ENCODE data around the gene TMEM131.
"Not testable (repeated sequence)": the region's sequence is repeated elsewhere in the genome, so short reads cannot be mapped to it uniquely, and the experiment has no call there.

Gene TMEM131

DNA sequence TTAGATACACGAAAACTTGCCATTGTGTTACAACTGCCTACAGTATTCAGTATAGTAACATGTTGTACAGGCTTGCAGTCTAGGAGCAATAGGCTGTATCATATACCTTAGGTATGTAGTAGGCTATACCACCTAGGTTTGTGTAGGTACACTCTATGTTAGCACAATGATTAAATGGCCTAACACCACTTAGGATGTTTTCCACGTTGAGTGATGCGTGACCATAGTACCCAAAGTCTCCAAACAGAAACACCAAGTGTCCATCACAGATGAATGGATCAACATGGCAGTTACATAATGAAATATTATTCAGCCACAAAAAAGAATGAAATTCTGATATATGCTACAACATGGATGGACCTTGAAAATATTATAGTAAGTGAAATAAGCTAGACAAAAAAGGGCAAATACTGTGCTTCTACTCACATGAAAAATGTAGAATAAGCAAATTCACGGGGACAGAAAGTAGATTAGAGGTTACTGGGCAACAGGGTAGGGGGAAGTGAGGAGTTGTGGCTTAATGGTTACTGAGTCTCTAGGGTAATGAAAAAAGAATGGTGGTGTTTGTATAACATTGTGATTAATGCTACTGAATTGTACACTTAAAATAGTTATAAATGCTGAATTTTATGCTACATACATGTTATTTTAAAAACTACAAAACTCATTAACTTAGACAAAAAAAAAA is 62.6 kb downstream of the TMEM131 start:
- Histone ChIP-seq H3K4me1 (ENCODE audit: control insufficient read depth, insufficient read depth, low read length) (no peaks in the 10 kb centered on the region), H3K4me3 (ENCODE audit: low read length) (no peak overlapping the region), H3K36me3 (ENCODE audit: control insufficient read depth, insufficient read depth, low read length) (no peaks in the 10 kb centered on the region), H3K9me3 (ENCODE audit: control insufficient read depth, insufficient read depth, low read length) (no peaks in the 10 kb centered on the region), H3K27ac (ENCODE audit: low read length) (no peak overlapping the region), H3K27me3 (ENCODE audit: control insufficient read depth, insufficient read depth, low read length) (no peaks in the 10 kb centered on the region)
- DNase-seq (ENCODE audit: low read depth, low spot score) = no peak
- WGBS (ENCODE audit: insufficient coverage, insufficient read length) = no CpG with 5 or more reads among the region's 4 CpGs

DNA sequence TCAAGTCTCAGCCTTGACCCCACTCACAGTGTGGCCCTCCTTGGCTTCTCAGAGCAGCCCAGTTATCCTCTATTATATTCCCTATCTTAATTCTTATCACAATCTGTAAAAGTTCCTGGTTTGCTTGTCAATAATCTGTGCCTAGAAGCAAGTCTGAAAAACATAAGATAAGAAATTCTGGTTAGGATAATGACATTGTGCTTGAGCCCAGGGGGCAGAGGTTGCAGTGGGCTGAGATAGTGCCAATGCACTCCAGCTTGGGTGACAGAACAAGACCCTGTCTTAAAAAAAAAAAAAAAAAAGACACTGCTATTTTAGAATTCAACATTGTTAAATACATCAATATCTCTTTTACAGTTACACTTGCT is 63.9 kb downstream of the TMEM131 start:
- H3K36me3 ChIP-seq (ENCODE audit: control insufficient read depth, insufficient read depth, low read length) = no peaks in the 10 kb centered on the region
- no peaks in the 10 kb centered on the region for H3K27me3 ChIP-seq (ENCODE audit: control insufficient read depth, insufficient read depth, low read length)
- no peaks in the 10 kb centered on the region for H3K4me1 ChIP-seq (ENCODE audit: control insufficient read depth, insufficient read depth, low read length)
- H3K4me3 ChIP-seq (ENCODE audit: low read length) = no peak overlapping the region
- H3K27ac ChIP-seq (ENCODE audit: low read length) = no peak overlapping the region
- no peaks in the 10 kb centered on the region for H3K9me3 ChIP-seq (ENCODE audit: control insufficient read depth, insufficient read depth, low read length)
- DNase-seq (ENCODE audit: low read depth, low spot score) = no peak

DNA sequence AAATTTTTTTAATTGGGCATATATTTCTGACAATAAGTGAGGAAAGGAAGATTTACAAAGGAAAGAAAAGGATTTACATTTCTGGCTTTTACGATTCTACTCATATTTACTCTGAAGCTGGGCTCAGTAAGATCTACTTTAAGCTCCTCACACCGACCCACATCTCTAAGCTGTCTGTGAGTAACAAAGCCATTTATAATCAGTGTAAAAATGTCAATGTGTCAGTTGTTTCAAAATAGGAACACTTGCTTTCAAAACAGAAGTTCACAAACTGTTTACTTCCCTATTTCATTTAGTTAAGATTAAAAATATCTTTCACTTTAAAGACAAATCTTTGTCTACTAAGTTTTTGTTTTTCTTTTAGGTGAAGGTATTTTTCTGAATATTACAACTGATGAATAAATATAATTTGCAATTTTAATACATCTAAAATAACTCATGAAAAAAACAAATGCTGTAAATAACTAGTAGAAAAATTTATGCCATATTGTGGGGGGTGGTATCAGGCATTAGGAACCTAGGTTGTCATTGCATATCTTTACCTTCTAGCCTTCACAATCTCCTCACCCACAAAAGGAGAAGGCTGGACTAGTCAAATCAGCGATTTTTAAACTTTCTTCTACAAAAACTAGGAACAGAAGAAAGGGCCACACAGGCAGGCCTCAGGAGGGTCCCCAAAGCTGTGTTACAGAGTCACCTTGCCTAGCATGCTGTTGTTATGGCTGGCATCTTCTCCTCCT is 64.5 kb downstream of the TMEM131 start:
- no peak for DNase-seq (ENCODE audit: low read depth, low spot score)
- H3K4me1 ChIP-seq (ENCODE audit: control insufficient read depth, insufficient read depth, low read length) = no peaks in the 10 kb centered on the region
- no CpG with 5 or more reads among the region's 3 CpGs for WGBS (ENCODE audit: insufficient coverage, insufficient read length)

DNA sequence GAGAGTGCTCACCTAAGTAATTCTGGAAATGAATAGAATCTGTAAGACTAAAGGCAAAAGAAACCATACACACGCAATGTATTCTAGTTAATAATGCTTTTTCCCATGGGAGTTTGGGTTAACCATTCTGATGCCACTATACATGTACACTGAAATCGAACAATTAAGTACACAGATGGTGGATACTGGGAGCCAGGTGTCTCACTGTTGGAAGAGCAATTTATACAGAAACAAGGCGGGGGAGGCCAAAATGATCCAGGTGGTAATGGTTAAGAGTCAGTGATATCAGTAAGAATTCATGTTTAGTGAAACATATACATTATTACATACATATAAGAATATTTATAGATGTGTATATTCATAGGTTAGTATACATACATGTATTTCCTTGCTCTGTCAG is 67.2 kb downstream of the TMEM131 start:
- H3K27me3 ChIP-seq (ENCODE audit: control insufficient read depth, insufficient read depth, low read length) = no peaks in the 10 kb centered on the region
- no CpG with 5 or more reads among the region's 3 CpGs for whole genome bisulfite sequencing (ENCODE audit: insufficient coverage, insufficient read length)

More for the DNA sequence above, 64.5 kb downstream of the TMEM131 start:
- no peaks in the 10 kb centered on the region for H3K36me3 ChIP-seq (ENCODE audit: control insufficient read depth, insufficient read depth, low read length)
- no peak overlapping the region for H3K27ac ChIP-seq (ENCODE audit: low read length)
- no peaks in the 10 kb centered on the region for H3K27me3 ChIP-seq (ENCODE audit: control insufficient read depth, insufficient read depth, low read length)
- H3K4me3 ChIP-seq (ENCODE audit: low read length) = no peak overlapping the region
- no peaks in the 10 kb centered on the region for H3K9me3 ChIP-seq (ENCODE audit: control insufficient read depth, insufficient read depth, low read length)

DNA sequence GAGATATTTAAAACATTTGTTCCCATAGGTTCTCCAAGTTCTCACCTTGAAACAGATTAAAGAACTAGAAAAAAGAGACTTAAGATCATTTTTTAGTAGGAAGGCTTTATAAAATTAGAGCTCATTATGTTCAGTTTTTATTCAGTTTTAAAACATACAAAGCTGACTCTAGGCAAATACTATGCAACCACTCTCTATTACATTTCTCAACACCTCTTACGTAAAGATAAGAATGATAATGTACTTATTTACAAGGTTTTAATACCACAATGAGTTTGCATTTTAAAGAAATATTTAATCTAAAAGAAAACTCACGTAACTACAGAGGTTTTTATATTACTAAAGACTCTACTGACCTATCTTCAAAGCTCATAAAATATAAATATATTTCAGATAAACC is 68.8 kb downstream of the TMEM131 start:
- no CpG with 5 or more reads among the region's 2 CpGs for WGBS (ENCODE audit: insufficient coverage, insufficient read length)
- H3K27ac ChIP-seq (ENCODE audit: low read length) = no peak overlapping the region
- no peak for DNase-seq (ENCODE audit: low read depth, low spot score)
- peaks cover 2% of the 10 kb centered on the region; the same call in 1 of the 2 replicates for H3K36me3 ChIP-seq (ENCODE audit: control insufficient read depth, insufficient read depth, low read length)
- no peak overlapping the region for H3K4me3 ChIP-seq (ENCODE audit: low read length)
- no peaks in the 10 kb centered on the region for H3K27me3 ChIP-seq (ENCODE audit: control insufficient read depth, insufficient read depth, low read length)
- no peaks in the 10 kb centered on the region for H3K9me3 ChIP-seq (ENCODE audit: control insufficient read depth, insufficient read depth, low read length)
- H3K4me1 ChIP-seq (ENCODE audit: control insufficient read depth, insufficient read depth, low read length) = no peaks in the 10 kb centered on the region

More for the DNA sequence above, 67.2 kb downstream of the TMEM131 start:
- H3K4me3 ChIP-seq (ENCODE audit: low read length) = no peak overlapping the region
- no peak overlapping the region for H3K27ac ChIP-seq (ENCODE audit: low read length)
- H3K9me3 ChIP-seq (ENCODE audit: control insufficient read depth, insufficient read depth, low read length) = no peaks in the 10 kb centered on the region
- H3K36me3 ChIP-seq (ENCODE audit: control insufficient read depth, insufficient read depth, low read length) = peaks cover 2% of the 10 kb centered on the region; the same call in 1 of the 2 replicates
- H3K4me1 ChIP-seq (ENCODE audit: control insufficient read depth, insufficient read depth, low read length) = no peaks in the 10 kb centered on the region
- DNase-seq (ENCODE audit: low read depth, low spot score) = no peak

DNA sequence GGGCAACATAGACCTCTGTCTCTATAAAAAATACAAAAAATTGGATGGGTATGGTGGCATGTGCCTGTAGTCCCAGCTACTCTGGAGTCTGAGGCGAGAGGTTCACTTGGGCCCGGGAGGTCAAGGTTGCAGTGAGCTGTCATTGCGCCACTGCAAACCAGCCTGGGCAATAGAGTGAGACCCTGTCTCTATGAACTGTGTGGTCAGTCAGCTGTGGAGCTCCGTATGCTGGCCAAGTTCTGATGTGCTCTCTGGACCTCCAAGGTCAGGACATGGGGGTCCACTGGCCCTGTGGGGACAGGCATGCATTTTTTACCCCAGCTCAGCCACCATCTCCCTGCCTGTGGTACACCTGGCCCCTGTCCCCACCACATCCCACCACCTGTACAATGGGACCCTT is 71.6 kb downstream of the TMEM131 start:
- no CpG with 5 or more reads among the region's 4 CpGs for WGBS (ENCODE audit: insufficient coverage, insufficient read length)
- Histone ChIP-seq H3K4me1 (ENCODE audit: control insufficient read depth, insufficient read depth, low read length) (no peaks in the 10 kb centered on the region), H3K4me3 (ENCODE audit: low read length) (no peak overlapping the region), H3K9me3 (ENCODE audit: control insufficient read depth, insufficient read depth, low read length) (no peaks in the 10 kb centered on the region), H3K27me3 (ENCODE audit: control insufficient read depth, insufficient read depth, low read length) (no peaks in the 10 kb centered on the region), H3K27ac (ENCODE audit: low read length) (no peak overlapping the region), H3K36me3 (ENCODE audit: control insufficient read depth, insufficient read depth, low read length) (peaks cover 2% of the 10 kb centered on the region; the same call in 1 of the 2 replicates)
- DNase-seq (ENCODE audit: low read depth, low spot score) = no peak

DNA sequence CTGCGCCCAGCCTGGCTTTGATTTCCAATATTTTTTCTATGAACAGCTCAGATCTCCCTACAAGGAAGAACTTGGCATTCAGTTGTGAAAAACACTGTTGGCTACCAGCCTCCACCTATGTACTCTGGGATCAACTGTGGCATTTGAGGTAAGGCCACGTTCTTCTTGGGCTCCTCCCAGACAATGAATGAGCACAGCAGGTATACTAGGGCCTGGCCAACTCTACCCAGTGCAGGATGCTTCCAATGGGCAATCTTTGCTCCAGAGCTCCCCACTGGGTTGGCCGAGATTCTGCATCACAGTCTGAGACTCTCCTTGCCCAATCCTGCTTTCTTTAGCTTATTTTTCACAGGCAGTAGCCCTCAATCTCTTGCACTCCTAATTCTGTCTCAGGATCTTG is 75.9 kb downstream of the TMEM131 start:
- H3K4me1 ChIP-seq (ENCODE audit: control insufficient read depth, insufficient read depth, low read length) = no peaks in the 10 kb centered on the region
- DNase-seq (ENCODE audit: low read depth, low spot score) = no peak
- H3K9me3 ChIP-seq (ENCODE audit: control insufficient read depth, insufficient read depth, low read length) = no peaks in the 10 kb centered on the region
- no peaks in the 10 kb centered on the region for H3K27me3 ChIP-seq (ENCODE audit: control insufficient read depth, insufficient read depth, low read length)
- no CpG with 5 or more reads among the region's 3 CpGs for WGBS (ENCODE audit: insufficient coverage, insufficient read length)
- H3K36me3 ChIP-seq (ENCODE audit: control insufficient read depth, insufficient read depth, low read length) = no peaks in the 10 kb centered on the region
- H3K4me3 ChIP-seq (ENCODE audit: low read length) = no peak overlapping the region
- H3K27ac ChIP-seq (ENCODE audit: low read length) = no peak overlapping the region

DNA sequence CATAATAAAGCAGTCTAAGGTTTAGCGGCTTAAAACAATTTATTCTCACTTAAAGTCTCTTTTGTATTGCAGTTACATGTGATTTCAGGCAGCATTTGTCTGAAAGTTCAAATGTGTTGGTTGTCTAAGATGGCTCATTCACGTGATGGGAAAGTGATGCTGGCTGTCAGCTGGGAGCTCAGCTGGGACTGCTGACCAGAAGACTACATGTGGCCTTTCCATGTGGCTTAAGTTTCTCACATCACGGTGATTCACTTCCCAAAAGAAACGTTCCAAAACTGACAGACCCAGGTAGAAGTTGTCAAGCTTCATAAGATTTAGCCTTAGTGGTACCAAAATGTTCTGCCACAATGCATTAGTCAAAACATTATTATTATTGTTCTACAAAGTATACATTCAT is 76.9 kb downstream of the TMEM131 start:
- no peak overlapping the region for H3K27ac ChIP-seq (ENCODE audit: low read length)
- H3K36me3 ChIP-seq (ENCODE audit: control insufficient read depth, insufficient read depth, low read length) = no peaks in the 10 kb centered on the region
- H3K27me3 ChIP-seq (ENCODE audit: control insufficient read depth, insufficient read depth, low read length) = no peaks in the 10 kb centered on the region
- no peak for DNase-seq (ENCODE audit: low read depth, low spot score)
- H3K9me3 ChIP-seq (ENCODE audit: control insufficient read depth, insufficient read depth, low read length) = no peaks in the 10 kb centered on the region
- H3K4me1 ChIP-seq (ENCODE audit: control insufficient read depth, insufficient read depth, low read length) = no peaks in the 10 kb centered on the region
- WGBS (ENCODE audit: insufficient coverage, insufficient read length) = no CpG with 5 or more reads among the region's 4 CpGs
- no peak overlapping the region for H3K4me3 ChIP-seq (ENCODE audit: low read length)

DNA sequence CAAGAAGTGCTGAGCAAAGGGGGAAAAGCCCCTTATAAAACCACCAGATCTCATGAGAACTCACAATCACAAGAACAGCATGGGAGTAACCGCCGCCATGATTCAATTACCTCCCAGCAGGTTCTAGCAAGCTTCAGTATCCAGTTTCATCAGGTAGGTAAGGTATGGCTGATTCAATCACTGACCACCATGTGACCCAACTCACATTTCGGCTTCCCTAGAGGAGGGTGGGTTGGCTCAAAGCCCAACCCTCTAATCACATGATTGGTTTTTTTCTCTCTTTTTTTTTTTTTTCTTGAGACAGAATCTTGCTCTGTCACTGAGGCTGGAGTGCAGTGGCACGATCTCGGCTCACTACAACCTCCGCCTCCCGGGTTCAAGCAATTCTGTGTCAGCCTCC is 78.1 kb downstream of the TMEM131 start:
- WGBS (ENCODE audit: insufficient coverage, insufficient read length) = no CpG with 5 or more reads among the region's 7 CpGs
- DNase-seq (ENCODE audit: low read depth, low spot score); H3K4me1 ChIP-seq (ENCODE audit: control insufficient read depth, insufficient read depth, low read length); H3K9me3 ChIP-seq (ENCODE audit: control insufficient read depth, insufficient read depth, low read length); H3K4me3 ChIP-seq (ENCODE audit: low read length); H3K27me3 ChIP-seq (ENCODE audit: control insufficient read depth, insufficient read depth, low read length); H3K36me3 ChIP-seq (ENCODE audit: control insufficient read depth, insufficient read depth, low read length); H3K27ac ChIP-seq (ENCODE audit: low read length): not testable (repeated sequence)

DNA sequence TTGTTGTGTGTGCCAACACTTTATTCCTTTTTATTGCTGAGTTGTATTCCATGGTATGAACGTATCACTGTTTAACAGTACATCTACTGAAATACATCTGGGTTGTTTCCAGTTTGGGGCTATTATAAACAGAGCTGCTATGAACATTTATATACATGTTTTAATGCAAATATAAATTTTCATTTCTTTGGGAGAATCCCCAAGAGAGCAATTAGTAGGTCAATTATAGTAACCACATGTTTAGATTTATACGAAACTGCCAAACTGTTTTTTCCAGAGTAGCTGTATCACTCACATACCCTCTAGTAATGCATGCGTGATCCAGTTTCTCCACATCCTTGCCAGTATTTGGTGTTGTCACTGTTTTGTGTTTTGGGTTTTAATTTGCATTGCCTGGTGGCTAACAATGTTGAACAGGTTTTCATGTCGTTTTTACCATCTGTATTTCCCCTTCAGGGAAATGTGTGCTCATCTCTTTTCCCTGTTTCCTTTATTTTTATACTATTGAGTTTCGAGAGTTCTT is 81.0 kb downstream of the TMEM131 start:
- Histone ChIP-seq H3K27ac (ENCODE audit: low read length) (no peak overlapping the region), H3K27me3 (ENCODE audit: control insufficient read depth, insufficient read depth, low read length) (no peaks in the 10 kb centered on the region), H3K4me3 (ENCODE audit: low read length) (no peak overlapping the region), H3K4me1 (ENCODE audit: control insufficient read depth, insufficient read depth, low read length) (no peaks in the 10 kb centered on the region), H3K36me3 (ENCODE audit: control insufficient read depth, insufficient read depth, low read length) (no peaks in the 10 kb centered on the region), H3K9me3 (ENCODE audit: control insufficient read depth, insufficient read depth, low read length) (no peaks in the 10 kb centered on the region)
- no peak for DNase-seq (ENCODE audit: low read depth, low spot score)
- no CpG with 5 or more reads among the region's 5 CpGs for WGBS (ENCODE audit: insufficient coverage, insufficient read length)

Data from iPS DF 6.9 (cell line).